HG03135 (cell line): ENCODE measurements around the gene AMD1.
"Not testable (repeated sequence)": the region's sequence is repeated elsewhere in the genome, so short reads cannot be mapped to it uniquely, and the experiment has no call there.

Experiments used
- ATAC-seq: cut with Tn5 transposase; IDR thresholded peaks from one replicate; pipeline ENCODE4 v1.9.1; 2021; ENCODE audit warnings: mild to moderate bottlenecking, moderate library complexity; ENCODE audit not compliant: unreplicated experiment

Gene AMD1

DNA sequence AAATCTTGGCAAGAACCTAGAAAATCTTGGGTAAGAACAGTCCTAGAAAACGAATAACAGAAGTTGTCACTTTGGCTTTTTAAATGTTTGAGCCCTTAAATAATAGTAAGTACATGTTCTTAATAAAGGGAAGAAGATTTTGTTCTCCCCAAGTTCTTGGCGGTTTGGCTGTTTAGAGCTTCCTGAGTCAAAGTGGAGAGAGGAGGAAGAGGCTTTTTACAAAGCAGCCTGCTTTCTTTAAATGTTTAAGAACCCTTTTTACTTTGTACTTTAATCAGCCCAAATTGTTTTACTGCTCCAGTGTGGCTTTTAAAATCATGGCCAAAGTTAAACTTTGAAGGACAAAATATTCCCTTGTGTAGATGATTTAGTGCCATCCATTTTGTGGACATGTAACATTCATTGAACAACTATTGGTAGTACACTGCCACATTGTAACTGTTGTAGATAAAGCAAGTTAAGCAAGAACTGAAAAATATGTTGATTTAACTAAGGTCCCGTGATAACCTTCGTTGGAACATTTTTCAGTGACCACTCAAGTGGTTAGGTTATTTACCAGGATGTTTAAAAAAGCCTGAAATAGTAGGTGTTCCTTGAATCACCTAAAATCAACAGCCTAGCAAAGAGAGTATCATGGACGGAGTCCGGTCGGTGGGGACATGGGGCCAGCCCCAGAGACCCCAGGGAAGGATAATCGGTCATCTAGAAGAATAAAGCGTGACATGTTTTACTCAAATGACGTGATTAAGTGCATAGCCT is 2.4 kb downstream of the AMD1 start:
- ATAC-seq, result no peak

DNA sequence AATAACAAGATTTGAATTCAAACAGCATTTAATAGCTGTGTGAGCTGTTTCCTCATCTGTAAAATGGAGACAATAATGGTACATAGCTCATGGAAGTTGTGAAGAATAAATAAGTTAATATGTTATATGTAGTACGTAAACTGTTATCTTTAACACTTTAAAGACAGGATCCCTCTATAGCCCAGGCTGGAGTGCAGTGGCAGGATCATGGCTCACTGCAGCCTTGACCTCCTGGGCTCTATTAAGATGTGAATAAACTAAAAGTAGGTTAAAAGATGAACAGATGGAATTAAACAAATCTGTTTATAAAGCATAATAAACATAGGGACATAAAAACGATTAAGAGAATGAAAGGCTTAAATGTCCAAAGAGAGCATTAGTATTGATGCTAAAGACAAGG is 3.0 kb downstream of the AMD1 start:
- ATAC-seq, result no peak

DNA sequence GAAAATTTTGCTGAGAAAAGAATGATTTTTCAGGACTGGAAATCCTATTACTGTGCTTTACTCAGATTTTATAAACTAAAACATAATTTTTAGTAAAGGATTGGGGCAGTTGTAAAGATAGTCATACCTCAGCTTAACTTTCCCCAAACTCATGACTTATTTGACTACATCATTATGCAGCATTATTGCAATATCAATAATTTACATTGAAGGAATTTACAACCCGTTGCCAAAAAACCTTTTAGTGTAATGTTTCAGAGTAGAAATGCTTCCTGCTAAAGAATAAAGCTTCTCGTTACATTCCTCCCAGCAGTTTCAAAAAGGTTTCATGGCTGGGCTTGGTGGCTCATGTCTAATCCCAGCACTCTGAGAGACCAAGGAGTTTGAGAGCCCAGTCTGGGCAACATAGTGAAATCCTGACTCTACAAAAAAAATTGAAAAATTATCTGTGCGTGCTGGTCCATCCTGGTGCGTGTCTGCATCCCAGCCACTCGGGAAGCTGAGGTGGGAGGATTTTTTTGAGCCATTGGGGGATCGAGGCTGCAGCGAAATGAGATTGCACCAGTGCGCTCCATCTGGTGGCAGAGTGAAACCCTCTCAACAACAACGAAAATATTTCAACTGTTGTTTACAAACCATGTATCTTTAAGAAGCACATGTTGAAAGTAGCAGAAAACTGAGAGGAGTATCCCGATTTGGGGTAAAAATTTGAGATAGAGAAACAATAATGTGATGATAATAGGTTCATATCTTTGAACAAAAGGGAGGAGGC is 4.4 kb downstream of the AMD1 start:
- no peak for ATAC-seq

- no peak for ATAC-seq
These were observed 6.1 kb downstream of the AMD1 start for GRCh38 chr6:110880651-110881050.

GRCh38 chr6:110881546-110882273 is 7.1 kb downstream of the AMD1 start:
- no peak for ATAC-seq

- ATAC-seq, result no peak
These were observed 7.7 kb downstream of the AMD1 start for GRCh38 chr6:110882274-110882619.

GRCh38 chr6:110882824-110883554 is 8.4 kb downstream of the AMD1 start:
- no peak for ATAC-seq

- no peak for ATAC-seq
These were observed 9.7 kb downstream of the AMD1 start for GRCh38 chr6:110884321-110884720.

DNA sequence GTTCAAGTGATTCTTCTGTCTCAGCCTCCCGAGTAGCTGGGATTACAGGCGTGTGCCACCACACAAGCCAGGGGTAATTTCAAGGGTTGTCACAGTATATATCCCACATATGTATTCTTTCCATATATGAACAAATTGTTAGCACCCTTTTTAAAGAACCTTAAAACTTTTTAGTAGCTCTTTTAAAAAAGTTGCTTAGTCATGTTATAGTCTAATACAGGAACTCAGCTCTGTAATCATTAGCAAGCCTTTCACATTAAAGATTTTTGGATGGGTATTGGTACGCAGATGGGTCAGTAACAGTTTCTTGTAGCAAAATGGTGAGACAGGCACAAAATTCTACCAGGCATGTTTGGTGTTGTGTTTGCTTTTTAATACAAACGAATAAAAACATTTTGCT is 10.9 kb downstream of the AMD1 start:
- no peak for ATAC-seq

DNA sequence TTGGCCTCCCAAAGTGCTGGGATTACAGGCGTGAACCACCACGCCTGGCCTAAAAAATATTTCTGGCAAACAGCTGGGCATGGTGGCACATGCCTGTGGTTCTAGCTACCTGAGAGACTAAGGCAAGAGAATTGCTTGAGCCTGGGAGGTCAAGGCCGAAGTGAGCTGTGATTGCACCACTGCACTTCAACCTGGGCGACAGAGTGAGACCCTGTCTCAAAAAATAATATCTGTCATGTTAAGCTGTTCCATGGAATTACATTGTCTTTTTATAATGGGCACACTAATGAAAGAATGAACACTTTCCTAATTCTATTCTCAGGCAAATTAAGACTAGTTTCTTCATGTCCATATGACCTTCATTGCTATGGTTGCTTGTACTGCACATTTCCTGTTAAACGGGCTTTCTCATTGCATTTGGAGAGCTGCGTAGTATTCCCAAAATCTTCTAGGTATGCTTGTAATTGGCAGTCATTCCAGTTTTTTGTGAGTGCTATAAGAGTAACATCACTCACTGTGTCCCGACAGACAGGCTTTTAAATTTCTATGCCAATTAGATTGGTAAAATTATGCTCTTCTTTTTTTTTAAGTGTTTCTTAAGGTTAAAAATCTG is 12.1 kb downstream of the AMD1 start:
- ATAC-seq, result no peak

GRCh38 chr6:110890288-110890687 is 15.7 kb downstream of the AMD1 start:
- no peak for ATAC-seq

DNA sequence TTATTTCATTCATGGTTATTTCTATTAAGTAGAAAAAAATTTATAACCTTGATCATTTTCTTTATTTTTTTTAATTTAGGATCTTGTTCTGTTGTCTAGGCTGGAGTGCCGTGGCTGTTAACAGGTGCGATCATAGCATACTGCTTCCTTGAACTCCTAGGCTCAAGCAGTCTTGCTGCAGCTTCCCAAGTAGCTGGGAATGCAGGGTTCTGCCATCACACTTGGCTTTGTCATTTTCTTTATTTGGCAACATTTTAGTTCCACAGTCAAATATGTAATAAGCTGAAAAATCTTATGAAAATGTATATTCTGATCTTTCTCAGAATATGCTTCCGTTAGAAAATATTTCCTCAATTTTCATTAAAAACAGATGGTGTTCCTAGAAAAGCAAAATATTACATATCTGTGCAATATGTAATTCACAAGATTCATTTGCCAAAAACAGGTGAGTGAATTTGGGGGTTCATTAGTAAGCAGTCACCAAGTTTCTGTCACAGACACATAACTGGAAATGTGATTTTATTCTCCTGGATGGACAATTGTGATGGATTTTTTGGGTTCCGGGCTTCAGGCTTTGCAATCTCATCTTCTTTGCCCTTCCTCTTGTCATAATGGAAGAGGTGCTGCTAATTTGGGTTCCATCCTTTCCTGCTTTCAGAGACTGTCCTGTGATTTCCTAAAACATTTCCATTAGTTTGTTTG is 21.5 kb downstream of the AMD1 start:
- ATAC-seq, result no peak

DNA sequence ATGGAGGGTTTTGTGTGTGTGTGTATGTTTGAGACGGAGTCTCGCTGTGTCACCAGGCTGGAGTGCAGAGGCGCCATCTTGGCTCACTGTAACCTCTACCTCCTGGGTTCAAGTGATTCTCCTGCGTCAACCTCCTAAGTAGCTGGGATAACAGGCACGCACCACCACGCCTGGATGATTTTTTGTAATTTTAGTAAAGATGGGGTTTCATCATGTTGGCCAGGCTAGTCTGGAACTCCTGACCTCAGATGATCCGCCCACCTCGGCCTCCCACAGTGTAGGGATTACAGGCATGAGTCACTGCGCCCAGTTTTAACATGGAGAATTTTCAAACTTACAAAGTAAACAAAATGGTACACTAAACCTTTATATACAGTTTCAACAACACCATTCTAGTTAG is 22.8 kb downstream of the AMD1 start:
- ATAC-seq, result no peak

- no peak for ATAC-seq
These were observed 23.5 kb downstream of the AMD1 start for GRCh38 chr6:110898111-110898510.

- no peak for ATAC-seq
These were observed 25.5 kb downstream of the AMD1 start for GRCh38 chr6:110900028-110900598.

DNA sequence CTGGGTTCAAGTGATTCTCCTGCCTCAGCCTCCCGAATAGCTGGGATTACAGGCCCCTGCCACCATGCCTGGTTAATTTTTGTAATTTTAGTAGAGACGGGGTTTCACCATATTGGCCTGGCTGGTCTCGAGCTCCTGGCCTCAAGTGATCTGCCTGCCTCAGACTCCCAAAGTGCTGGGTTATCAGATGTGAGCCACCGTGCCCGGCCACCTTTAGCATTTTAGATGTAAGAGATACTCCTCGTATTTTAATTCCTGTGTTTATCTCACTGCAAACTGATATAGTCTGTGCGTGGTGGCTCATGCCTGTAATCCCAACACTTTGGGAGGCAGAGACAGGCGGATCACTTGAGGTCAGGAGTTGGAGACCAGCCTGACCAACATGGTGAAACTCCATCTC is 27.0 kb downstream of the AMD1 start:
- not testable (repeated sequence) for ATAC-seq

DNA sequence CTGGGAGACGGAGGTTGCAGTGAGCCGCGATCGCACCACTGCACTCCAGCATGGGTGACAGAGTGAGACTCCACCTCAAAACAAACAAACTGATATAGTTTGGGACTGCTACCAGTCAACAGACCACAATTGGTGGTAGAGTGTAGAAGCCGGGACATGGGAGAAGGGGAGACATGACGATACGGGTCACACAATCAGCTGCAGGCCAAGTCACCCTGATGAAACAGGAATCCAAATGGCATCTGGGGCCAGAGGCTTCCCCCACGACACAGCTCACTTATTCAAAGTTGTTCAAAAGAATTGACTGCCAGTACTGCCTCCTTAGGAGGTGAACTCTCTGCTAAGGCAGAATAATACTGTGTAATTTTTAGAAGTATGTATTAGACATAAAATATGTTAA is 27.5 kb downstream of the AMD1 start:
- no peak for ATAC-seq

GRCh38 chr6:110906273-110906672 is 31.7 kb downstream of the AMD1 start:
- ATAC-seq, result not testable (repeated sequence)

DNA sequence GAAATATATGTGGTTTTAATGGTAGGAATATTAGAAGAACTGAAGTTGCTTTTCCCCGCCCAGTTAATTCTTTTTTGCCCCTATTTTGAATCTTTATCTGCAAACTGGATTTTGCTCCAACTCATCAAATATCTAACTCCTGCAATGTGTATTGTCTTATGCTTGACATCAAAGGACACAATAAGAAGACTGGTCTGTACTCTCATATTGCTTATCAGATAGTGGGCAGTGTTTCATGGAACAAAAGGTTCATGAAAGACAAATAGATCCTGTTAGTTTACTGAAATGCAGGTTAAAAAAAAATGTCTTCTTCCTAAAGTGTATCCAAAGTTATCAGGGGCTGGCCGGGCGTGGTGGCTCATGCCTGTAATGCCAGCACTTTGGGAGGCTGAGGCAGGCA is 56.2 kb downstream of the AMD1 start:
- ATAC-seq, result no peak

GRCh38 chr6:110933912-110934311 is 59.3 kb downstream of the AMD1 start:
- no peak for ATAC-seq
